Measurements from ENCODE around the gene SPIB.
"Not testable (repeated sequence)": the region's sequence is repeated elsewhere in the genome, so short reads cannot be mapped to it uniquely, and the experiment has no call there.

SPIB gene

DNA sequence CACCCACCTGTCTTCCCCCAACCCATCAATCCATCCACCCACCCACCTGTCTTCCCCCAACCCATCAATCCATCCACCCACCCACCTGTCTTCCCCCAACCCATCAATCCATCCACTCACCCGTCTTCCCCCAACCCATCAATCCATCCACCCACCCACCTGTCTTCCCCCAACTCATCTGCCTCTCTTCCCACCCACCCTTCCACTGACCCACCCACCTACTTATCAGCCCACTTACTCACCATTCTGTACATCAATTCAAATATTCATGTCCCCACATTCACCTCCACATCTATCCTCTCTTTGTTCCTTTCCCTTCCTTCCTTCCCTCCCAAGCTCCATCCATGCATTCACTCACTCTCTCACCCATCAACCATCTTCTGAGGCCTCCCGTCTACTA lies 20.4 kb downstream of the SPIB start:
- DNase-seq (ENCODE audit: low read depth), result not testable (repeated sequence)

DNA sequence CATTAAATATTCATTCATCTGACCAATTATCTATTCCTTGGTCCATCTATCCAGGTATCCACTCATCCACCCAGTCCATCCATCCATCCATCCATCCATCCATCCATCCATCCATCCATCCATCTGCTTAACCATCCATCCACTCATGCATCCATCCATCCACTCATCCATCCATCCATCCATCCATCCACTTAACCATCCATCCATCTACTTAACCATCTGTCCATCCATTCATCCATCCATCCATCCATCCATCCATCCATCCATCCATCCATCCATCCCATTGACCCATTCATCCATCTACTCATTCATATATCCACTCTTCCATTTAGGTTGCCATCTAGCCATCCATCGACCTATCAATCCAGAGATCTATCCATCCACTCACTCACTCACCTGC lies 25.3 kb downstream of the SPIB start:
- no peak for DNase-seq (ENCODE audit: low read depth)

DNA sequence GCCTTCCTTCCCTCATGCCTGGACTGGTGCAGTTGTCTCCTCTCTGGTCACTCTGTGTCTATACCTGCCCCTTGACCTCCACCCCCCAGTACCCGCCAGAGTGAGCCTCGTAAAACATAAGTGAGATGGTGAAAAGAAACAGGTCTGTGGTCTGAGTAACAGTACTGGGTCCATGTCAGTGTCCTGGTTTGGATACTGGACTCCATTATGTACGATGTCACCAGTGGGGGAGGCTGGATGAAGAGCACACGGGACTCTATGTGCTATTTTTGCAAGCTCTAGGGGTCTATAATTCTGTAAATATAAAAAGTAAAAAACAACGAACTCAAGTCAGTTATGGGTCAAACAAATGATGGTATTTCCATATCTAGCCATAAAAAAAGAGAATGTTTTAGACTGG lies 28.3 kb downstream of the SPIB start:
- DNase-seq (ENCODE audit: low read depth), result no peak

DNA sequence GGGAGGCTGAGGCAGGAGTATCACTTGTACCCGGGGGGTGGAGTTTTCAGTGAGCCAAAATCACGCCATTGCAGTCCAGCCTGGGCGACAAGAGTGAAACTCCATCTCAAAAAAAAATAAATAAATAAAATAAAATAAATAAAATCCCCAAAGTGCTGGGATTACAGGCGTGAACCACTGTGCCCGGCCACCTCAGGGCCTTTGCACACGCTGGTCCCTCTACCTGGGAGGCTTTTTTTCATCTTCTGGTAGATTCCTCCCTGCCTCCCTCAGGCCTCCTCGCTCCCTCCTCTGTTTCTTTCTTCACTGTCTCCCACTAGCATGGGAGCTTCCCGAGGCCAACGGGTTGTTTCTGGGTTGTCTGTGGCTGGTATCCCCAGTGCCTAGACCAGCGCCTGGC lies 29.0 kb downstream of the SPIB start:
- DNase-seq (ENCODE audit: low read depth), result no peak

DNA sequence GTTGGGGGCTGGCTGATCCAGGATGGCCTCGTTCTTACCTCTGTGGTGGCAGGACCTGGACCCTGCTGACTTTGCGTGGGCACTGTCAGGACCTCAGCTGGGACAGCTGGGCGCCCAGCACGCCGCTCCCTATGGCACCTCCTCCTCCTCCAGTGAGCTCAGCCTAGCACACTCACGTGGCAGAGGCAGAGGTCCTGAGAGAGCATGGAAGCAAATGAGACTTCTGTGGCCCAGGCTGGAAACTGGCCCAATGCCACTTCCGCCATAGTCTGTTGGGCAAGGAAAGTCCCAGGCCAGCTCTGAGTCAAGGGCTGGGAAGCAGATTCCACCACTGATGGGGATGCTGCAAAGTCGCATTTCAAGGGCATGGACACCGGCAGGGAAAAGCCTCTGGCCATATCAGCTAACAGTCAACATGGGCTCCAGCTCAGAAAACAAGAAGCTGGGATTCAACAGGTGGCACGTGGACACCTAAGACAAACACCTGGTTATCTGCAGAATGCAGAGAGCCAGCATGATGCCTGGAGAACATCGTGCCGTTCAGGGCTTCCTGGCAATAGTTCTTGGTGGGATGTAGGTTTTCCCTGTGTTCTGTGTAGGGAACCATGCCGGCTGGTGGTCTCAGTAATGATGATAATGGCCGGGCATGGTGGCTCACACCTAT lies 30.6 kb downstream of the SPIB start:
- DNase-seq (ENCODE audit: low read depth), result no peak

DNA sequence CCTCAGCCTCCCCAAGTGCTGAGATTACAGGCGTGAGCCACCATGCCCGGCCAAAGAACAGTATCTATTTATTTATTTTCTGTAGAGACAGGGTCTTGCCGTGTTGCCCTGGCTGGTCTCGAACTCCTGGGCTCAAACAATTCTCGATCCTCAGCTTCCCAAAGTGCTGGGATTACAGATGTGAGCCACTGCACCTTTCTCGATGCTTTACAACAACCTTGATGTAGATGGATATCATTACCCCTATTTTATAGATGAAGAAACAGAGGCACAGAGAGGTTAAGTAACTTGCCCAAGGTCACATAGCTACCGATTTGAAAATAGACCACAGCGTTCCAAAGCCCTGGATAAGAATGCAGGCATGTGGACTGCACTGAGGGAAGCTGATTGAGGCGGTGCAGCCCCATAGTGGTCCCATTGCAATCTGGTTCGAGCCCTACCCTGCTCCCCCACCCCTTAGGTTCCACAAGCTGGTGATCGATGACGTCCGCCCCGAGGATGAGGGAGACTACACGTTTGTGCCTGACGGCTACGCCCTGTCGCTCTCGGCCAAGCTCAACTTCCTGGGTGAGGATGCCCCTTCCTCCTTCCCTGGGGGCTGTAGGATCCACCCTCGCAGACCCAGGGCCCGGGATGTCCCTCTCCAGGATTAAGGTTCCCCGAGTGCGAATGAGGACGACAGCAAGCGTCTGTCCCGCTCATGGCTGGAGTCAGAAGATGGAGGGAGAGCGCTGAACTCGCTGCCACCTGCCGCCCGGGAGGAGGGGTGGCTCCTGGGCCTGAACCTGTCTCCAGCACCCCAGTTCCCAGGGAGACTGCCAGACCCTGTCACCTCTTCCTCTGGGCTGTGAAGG lies 31.9 kb downstream of the SPIB start:
- DNase-seq (ENCODE audit: low read depth), result no peak

DNA sequence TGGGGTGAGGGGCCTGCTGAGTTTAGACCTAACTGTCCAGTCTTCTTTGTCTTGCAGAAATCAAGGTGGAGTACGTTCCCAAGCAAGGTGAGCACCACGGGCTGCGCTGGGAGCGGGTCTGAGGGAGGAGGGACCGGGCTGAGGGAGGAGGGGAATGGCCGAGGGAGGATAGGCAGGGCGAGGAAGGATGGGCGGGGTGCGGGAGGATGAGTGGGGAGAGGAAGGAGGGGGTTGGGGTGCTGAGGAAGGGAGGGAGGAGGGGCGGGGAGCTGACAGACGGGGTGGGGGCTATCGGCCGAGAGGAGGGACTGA lies 32.4 kb downstream of the SPIB start:
- DNase-seq (ENCODE audit: low read depth), result no peak

DNA sequence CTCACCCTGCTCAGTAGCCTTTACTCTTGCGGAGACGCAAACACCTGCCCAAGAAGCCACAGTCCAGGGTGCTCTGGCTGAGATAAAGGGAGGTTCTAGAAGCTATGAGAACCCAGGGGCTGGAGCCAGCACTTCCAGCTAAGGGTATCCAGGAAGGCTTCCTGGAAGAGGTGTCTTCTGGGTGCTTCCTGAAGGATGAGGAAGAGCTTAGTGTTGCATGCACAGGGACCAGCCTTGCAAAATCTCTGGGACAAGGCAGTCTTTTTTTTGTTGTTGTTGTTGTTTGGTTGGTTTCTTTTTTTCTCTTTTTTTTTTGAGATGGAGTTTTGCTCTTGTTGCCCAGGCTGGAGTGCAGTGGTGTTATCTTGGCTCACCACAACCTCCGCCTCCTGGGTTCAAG lies 34.5 kb downstream of the SPIB start:
- no peak for DNase-seq (ENCODE audit: low read depth)

DNA sequence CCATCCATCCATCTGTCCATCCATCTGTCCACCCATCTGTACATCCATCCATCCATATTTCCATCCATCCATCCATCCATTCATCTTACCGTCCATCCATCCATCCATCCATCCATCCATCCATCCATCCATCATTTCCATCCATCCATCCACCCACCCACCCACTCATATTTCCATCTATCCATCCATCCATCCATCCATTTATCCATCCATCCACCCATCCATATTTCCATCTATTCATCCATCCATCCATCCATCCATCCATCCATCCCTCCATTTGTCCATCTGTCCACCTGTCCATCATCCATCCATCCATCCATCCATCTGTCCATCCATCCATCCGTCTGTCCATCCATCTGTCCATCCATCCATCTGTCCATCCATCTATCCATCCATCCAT lies 37.3 kb downstream of the SPIB start:
- DNase-seq (ENCODE audit: low read depth), result no peak

DNA sequence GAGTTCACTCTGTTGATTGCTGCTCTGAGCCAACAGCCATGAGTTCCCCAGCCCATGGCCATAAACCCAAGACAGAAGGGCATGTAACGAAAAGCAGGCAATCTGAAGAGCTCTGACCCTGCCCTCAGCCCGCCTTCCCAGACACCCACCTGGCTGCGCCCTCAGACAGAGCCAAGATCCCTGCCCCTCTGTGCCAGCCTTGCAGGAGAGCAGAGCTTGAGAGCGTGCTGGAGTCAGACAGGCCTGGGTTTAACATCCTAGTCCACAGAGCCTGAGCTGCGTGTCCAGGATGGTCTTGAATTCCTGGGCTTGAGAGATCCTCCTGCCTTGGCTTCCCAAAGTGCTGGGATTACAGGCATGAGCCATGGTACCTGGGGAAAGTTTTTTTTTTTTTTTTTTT lies 38.6 kb downstream of the SPIB start:
- no peak for DNase-seq (ENCODE audit: low read depth)

DNA sequence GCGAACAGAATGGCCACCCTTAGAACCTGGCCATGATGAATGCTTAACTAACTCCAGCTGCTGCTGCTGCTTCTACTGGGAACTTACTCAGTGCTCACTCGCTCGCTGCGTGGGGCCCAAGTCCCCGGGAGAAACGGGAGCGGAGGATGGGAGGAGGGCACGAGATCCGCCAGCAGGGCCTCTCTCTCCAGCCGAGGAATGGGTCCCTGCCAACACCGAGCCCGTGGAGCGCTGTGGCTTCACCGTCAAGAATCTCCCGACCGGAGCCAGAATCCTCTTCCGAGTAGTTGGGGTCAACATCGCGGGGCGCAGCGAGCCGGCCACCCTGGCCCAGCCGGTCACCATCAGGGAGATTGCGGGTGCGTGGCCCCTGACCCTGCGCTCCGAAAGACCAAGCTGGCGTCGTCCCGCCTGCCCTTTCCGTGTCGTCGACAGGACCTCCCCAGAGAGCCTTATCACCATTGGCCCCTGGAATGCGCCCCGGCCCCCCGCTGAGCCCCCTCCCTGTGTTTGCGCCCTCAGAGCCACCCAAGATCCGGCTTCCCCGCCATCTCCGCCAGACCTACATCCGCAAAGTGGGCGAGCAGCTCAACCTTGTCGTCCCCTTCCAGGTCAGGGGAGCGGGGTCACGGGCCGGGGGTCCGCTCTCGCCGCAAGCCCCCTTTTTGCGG lies 39.8 kb downstream of the SPIB start:
- DNase-seq (ENCODE audit: low read depth), result no peak

DNA sequence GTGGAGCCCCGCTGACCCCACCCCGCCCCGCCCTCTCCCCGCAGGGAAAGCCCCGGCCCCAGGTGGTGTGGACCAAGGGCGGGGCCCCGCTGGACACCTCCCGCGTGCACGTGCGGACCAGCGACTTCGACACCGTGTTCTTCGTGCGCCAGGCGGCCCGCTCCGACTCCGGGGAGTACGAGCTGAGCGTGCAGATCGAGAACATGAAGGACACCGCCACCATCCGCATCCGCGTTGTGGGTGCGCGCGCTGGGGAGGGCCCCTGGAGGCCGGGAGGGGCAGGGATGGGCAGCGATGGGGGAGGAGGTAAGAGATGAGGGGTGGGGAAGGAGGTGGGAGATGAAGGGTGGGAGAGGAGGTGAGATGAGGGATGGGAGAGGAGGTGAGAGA lies 40.3 kb downstream of the SPIB start:
- no peak for DNase-seq (ENCODE audit: low read depth)

DNA sequence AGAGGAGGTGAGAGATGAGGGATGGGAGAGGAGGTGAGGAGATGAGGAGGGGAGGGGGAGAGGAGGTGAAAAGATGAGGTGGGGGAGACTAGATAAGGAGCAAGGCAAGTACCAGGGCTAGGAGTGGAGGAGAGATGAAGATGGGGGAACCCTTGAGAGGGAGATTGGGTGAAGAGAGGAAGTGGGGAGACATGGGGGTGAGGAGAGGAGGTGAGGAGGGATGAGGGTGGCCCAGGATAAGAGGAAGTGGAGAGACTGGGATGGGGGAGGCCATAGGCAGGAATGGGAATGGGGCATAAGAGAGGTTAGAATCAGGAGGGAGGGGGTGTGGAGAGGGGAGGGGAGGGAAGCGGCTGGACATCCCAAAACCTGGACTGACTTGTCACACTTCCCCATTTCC lies 40.9 kb downstream of the SPIB start:
- DNase-seq (ENCODE audit: low read depth), result no peak

DNA sequence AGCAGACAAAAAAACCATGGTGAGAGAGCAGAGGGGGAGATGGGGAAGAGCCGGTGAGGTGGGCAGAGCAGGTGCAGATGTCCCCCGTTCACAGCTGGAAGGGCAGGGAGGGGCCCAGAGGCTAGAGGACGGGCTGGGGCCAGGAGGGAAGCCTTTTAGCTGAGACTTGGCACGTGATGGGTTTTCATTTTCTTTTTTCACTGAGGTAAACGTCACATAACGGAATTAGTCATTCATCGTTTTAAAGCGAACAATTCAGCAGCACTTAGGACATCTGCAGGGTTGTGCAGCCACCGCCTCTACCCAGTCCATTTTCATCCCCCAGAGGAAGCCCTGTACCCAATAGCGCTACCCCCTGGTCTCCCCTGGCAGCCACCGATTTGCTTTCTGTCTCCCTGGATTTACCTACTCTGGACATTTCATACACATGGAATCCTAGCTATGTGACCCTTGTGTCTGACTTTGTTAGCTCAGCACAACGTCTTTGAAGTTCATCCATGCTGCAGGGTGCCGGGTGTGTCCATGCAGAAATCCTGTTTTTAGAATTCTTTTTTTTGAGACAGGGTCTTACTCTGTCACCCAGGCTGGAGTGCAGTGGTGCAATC lies 41.5 kb downstream of the SPIB start:
- no peak for DNase-seq (ENCODE audit: low read depth)

DNA sequence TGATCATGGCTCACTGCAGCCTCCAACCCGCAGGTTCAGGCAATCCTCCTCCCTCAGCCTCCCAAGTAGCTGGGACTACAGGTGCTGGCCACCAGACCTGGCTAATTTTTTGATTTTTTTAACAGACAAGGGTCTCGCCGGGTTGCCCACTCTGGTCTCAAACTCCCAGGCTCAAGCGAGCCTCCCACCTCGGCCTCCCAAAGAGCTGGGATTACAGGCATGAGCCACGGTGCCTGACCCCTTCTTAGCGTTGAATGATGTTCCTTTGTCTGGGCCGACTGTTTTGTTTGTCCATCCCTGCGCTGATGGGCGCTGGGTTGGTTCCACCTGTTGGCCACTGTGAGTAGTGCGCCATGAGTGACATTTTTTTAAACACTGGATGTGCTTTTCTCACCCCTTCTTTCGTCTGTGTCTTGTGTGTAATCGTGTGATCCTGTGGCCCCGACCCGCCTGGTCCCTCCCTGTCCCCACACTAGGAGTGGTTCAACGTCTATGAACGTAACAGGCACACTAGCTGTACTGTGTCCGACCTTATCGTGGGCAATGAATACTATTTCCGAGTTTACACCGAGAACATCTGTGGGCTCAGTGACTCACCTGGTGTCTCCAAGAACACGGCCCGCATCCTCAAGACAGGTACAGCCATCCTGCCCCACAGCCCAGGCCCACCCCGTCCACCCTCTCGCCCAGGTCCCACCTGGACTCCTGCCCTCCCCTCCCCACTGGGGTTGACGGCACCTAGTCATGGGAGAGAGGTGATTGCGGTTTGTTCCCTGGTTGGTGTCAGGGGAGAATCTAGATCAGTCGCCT lies 42.5 kb downstream of the SPIB start:
- peak; percentile 23 for DNase-seq (ENCODE audit: low read depth)

DNA sequence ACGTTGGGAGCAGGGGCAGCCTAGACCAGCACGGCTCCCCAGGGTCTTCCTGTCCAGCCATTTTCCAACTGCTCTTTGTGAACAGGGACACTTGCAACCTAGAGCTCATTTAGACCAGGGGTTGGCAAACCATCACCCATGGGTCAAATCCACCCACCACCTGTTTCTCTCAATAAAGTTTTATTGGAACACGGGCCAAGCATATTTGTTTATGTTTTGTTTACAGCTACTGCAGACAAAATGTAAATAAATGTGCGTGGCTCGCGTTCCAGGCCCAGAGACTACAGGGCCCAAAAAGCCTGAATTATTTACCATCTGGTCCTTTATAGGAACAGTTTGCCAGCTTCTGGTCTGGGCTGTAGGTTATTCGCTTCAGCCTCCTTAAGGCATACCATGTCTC lies 44.2 kb downstream of the SPIB start:
- DNase-seq (ENCODE audit: low read depth), result no peak

DNA sequence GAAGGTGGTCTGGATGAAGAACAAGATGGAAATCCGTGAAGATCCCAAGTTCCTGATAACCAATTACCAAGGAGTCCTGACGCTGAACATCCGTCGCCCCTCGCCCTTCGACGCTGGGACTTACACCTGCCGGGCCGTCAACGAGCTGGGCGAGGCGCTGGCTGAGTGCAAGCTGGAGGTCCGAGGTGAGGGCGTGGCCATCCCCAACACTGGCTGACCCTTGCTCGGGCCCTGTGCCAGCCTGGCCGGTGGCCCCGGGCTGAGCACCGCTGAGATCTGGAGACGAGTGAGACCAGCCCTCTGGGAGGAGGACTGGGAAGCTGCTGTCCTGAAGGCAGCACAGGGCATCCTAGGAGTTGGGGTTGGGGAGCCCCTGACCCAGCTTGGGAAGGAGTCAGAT lies 45.6 kb downstream of the SPIB start:
- no peak for DNase-seq (ENCODE audit: low read depth)

DNA sequence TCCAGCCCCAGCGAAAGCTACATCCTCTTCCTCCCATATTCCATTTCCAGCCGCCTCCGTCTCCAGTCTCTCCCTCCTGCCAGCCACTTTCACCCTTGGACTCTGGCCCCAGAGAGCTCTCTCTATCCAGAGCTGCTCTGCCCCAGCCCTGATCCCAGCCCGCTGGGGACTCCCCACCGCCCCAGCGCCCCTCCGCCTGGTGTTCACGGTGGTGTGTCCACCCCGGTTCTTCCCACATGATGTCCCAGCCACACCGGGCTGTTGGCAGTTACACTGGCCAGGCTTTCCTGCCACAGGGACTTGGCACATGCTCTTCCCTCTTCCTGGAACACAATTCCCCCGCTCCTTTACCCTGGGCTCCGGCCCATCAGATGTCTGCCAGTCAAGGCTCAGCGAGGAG lies 46.3 kb downstream of the SPIB start:
- no peak for DNase-seq (ENCODE audit: low read depth)

DNA sequence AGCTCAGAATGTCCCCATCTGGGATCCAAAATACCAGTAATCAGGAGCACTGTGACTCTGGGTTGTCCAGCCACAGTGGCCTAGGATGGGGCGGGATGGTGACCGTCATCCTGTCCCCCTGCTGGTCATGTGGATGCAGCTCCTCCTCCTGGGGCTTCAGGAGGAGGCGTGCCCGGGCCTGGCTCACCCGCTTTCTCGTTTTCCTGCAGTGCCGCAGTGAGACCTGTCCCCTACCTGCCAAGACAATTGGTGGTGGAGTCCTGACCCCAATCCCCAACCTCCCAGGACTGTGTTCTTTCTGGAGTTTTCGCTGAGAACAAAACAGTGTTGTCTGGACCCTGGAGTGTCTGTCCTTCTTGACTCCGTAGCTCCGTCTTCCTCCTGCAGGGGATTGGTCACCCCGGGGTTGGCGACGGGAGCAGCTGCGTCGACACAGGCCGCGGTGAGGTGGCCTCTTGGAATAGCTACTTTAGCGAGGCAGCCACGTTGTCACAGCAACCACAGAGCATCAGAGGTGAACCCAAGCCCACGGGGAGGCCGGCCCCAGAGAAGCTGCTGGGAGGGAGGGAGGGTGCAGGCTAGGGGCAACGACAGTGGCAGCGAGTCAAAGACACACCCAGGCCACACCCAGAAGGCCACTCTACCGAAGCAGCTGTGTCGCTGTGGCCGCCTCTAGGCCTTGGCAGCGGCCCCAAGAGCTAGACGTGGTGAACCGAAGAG lies 47.4 kb downstream of the SPIB start:
- no peak for DNase-seq (ENCODE audit: low read depth)

DNA sequence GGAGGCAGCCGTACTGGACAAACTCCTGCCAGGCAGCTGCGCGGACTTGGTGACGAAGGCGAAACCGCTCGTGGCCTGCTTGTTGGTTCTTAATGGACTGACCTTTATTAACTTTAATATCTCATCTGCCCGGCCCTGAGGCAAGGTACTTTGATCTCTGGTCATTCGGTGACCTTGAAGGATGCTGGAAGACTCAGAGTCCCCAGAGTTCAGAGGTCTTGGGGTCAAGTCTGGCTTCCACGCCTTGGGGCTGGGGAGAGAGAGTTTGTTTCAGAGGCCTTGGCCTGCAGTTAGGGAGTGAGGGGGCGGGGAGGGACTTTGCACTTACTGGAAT lies 47.9 kb downstream of the SPIB start:
- no peak for DNase-seq (ENCODE audit: low read depth)

DNA sequence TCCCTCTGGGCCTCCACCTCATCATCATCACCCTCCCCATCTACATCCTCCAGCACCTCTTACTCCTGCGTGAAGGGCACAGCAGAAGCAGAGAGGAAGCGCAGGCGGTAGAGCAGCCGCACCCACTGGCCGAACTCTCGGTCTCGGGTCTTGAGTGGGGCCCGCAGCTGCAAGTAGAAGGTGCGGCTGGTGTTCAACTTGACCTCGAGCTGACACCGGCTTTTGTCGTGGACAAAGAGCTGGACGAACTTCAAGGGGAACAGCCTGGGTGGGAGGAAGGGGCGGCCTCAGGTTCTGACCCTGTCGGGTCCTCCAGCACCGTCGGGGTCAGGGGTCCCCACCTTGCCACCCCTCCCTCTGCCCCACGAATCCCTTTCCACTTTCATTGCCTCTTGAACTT lies 48.8 kb downstream of the SPIB start:
- no peak for DNase-seq (ENCODE audit: low read depth)

DNA sequence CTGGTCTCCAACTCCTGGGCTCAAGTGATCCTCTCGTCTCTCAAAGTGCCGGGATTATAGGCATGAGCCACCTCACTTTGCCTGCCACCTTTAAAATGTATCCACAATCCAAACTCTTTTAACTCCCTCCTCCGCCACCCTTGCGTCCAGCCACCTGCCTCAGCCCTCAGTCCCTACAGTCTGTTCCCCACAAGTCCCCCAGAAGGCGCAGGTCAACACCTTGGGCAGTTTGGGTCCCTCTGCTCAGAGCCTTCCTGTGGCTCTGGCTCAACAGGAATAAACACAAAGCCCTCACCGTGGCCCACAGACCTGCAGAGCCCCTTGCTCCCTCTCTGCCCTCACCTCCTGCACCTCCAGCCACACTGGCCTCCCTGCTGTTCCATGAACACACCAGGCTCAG lies 50.1 kb downstream of the SPIB start:
- DNase-seq (ENCODE audit: low read depth), result no peak

All from stimulated activated CD8-positive, alpha-beta memory T cell treated with anti-CD3 and anti-CD28 coated beads, Interleukin-4, amount 100 ng/mL, for 24 hours (primary cell).